NCI-H146 (cell line): ENCODE data around the gene SLC5A6.

Source experiments
- DNase-seq: peaks from one replicate; lab custom pipeline; 2025; lab: John Stamatoyannopoulos, UW

The SLC5A6 gene

DNA sequence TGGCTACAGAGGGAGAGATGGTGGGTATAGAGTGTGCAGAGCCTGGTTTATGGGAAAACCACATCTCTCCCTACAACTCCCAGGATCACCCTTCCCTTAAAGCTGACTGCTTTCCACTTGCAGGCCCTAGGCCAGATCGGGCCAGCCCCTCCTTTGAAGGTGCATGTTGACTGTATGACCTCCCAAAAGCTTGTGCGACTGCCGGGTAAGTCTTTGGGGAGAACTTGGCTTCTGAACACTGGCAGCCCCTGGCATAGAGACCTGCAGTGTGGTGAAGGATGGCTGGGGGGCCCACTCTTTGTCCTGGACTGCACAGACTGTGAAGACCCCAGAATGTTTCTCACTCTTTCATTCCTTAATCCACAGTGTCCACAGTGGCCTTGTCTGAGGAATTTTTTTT, 24.6 kb upstream of the SLC5A6 start:
- DNase-seq, result no peak

DNA sequence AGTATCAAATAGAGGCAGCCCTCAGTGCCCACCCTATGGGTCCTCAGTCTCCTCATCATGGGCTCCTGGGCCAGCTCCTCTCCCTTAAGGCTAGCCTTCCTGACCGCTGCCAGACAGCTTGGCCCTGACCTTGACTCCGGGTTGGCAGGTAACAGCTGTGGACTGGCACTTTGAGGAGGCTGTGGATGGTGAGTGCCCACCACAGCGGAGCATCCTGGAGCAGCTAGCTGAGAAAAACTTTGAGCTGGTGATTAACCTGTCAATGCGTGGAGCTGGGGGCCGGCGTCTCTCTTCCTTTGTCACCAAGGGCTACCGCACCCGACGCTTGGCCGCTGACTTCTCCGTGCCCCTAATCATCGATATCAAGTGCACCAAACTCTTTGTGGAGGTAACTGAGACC, 24.1 kb upstream of the SLC5A6 start:
- no peak for DNase-seq

DNA sequence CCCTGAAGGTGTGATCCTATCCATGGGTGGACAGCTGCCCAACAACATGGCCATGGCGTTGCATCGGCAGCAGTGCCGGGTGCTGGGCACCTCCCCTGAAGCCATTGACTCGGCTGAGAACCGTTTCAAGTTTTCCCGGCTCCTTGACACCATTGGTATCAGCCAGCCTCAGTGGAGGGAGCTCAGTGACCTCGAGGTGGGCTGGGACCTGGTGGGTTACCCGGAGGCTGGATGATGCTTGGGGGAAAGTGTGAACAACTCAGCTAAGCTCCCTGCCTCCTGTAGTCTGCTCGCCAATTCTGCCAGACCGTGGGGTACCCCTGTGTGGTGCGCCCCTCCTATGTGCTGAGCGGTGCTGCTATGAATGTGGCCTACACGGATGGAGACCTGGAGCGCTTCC, 21.3 kb upstream of the SLC5A6 start:
- no peak for DNase-seq

DNA sequence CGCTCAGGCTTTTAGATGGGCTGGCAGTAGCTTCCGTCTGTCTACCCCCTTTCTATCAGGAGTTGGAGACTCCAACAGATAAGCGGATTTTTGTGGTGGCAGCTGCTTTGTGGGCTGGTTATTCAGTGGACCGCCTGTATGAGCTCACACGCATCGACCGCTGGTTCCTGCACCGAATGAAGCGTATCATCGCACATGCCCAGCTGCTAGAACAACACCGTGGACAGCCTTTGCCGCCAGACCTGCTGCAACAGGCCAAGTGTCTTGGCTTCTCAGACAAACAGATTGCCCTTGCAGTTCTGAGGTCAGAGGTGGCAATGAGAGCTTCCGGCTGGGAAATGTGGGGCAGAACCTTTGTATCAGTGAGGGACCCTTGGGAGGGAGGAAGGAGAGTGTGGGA, 19.9 kb upstream of the SLC5A6 start:
- no peak for DNase-seq

DNA sequence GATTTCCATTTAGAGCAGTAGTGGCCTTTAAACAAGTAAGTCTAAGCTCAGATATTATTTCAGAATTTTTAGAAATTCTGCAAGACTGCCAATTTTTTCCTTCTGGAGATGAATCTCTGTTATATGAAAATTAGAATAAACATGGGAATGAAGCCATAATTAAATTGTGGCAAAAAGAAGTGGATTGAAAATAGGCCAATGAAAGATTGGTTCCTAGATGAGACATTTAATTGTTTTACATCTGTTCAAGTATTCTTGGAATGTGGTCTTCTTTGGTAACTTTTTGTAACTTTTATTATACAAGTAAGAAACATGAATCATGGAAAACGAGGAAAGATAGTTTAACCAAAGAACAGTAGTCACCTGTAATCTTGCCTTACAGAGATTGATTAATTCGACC, 15.4 kb upstream of the SLC5A6 start:
- DNase-seq, result no peak

DNA sequence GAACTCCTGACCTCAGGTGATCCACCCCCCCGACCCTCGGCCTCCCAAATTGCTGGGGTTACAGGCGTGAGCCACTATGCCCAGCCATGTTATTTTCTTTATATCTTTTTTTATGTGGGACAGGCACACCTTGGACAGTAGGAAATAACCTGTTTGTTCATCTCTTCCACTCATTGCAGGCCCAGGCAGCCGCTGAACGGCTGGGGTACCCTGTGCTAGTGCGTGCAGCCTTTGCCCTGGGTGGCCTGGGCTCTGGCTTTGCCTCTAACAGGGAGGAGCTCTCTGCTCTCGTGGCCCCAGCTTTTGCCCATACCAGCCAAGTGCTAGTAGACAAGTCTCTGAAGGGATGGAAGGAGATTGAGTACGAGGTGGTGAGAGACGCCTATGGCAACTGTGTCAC, 13.5 kb upstream of the SLC5A6 start:
- DNase-seq, result no peak

DNA sequence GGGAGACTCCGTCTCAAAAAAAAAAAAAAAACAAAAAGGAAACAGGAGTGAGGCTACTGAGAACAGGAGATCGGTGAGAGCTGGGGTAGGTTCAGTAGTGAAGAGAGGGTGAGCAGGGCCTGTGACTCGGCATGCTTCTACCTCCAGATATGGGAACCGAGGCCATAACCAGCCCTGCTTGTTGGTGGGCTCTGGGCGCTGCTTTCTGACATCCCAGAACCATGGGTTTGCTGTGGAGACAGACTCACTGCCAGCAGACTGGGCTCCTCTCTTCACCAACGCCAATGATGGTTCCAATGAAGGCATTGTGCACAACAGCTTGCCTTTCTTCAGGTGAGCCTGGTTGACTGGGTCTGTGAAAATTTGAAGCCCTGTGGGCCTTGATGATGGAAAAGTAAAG, 11.3 kb upstream of the SLC5A6 start:
- DNase-seq, result no peak

DNA sequence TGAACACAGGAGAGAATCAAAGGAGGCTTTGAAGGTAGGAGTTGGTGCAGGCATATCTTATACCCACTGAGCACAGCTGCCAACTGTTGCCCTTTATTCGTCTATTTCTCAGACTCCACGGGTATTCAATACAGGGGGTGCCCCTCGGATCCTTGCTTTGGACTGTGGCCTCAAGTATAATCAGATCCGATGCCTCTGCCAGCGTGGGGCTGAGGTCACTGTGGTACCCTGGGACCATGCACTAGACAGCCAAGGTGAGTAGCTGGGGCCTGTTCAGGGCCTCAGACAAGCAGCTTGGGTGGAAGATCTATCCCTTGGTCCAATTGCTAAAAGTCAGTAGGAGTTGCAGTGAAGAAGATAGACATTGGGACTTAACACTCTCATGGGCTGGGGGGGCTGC, 10.3 kb upstream of the SLC5A6 start:
- DNase-seq, result no peak

DNA sequence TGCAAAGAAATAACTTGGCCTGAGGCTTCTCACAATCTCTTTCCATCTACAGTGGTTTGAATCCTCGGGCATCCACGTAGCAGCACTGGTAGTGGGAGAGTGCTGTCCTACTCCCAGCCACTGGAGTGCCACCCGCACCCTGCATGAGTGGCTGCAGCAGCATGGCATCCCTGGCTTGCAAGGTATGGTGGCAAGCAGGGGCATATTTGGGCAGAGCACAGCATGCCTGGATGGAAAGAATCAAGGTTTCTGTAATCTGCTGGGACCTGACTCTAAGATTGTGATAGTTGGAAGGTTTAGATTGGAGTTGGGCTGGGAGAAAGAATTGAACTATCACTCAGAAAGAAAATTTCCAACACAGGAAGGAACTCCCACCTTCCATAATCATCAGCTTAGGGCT, 9.1 kb upstream of the SLC5A6 start:
- no peak for DNase-seq

DNA sequence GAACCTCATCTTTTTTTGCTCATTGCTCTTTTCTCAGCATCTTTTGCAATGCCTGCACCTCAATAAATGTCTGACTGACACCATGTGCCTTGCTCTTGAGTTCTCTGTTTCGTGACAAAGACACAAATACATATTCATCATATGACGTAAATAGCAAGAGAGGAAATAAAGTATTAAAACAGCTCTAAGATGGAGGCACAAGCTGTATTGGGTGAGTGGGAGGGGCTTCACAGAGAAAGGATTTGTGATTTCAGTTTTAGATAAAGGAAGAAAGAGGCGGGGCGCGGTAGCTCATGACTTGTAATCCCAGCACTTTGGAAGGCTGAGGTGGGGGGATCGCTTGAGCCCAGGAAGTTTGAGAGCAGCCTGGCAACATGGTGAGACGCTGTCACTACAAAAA, 8.0 kb upstream of the SLC5A6 start:
- DNase-seq, result no peak

DNA sequence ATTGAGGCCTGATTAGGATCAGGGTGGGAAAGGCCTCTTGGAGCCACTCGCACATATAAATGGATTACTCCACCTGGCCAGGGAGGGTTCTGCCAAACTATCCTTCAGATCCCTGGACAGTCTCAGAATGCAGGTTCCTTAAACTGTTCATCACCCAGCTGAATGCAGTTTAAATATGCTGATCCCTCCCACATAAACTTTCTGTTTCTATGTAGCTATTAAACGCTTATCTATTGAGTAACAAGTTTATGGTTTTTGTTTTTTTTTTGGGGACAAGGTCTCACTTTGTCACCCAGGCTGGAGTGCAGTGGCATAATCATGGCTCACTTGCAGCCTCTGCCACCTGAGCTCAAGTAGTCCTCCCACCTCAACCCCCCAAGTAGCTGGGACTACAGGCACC, 7.0 kb upstream of the SLC5A6 start:
- no peak for DNase-seq

DNA sequence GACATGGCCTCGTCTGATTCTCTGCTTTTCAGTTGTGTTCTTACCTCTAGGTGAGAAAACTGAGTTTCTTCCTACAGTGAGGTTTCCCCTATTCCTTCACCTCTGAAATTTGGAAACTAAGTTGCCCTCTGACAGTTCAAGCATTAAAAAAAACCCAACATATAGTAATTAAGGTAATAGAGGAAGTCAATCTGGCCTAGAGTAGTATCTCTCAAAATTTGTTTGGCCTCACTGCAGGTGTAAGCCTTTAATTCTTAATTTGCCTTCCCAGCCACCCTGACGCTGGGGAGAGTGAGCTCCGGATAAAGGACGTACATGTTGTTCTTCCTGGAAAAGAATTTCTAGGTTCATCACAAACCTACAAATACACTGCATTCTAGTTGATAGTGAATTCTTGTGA, 6.5 kb upstream of the SLC5A6 start:
- DNase-seq, result no peak

DNA sequence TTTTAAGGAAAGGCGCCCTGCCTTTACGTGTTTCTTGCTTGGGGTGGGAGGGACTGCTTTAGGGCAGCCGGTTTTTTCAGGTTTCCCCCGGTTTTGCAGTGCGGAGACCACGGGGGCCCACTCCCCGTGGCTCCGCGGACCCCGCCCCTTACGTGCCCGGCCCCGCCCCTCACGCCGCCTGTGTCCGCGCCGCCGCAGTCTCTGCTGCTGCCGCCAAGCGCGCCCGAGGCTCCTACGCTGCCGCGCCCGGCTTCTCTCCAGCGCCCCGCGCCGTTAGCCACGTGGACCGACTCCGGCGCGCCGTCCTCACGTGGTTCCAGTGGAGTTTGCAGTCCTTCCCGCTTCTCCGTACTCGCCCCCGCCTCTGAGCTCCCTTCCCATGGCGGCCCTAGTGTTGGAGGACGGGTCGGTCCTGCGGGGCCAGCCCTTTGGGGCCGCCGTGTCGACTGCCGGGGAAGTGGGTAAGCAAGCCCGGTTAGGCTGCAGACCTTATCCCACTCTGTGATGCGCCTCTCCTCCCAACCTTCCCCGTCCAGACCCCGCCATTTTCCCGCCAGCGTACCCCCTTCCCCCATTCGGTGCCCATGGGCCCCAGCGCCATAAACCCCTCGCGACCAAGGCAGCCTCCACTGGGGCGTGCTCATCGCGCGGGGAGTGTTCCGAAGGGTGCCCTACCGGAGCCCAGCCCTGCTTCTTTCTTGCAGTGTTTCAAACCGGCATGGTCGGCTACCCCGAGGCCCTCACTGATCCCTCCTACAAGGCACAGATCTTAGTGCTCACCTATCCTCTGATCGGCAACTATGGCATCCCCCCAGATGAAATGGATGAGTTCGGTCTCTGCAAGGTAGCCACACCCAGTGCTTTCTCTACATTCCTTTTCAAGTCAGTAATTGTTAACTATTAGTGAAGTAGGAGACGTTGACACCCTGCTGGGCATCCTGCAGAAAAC, 5.4 kb upstream of the SLC5A6 start, which contains the start of gene CAD:
Gene CAD, plus strand, starts transcription at position 197 of the 949 bp plus-strand sequence. Its CDS starts 183 bp downstream, at position 380.
- peak; percentile 90 for DNase-seq

DNA sequence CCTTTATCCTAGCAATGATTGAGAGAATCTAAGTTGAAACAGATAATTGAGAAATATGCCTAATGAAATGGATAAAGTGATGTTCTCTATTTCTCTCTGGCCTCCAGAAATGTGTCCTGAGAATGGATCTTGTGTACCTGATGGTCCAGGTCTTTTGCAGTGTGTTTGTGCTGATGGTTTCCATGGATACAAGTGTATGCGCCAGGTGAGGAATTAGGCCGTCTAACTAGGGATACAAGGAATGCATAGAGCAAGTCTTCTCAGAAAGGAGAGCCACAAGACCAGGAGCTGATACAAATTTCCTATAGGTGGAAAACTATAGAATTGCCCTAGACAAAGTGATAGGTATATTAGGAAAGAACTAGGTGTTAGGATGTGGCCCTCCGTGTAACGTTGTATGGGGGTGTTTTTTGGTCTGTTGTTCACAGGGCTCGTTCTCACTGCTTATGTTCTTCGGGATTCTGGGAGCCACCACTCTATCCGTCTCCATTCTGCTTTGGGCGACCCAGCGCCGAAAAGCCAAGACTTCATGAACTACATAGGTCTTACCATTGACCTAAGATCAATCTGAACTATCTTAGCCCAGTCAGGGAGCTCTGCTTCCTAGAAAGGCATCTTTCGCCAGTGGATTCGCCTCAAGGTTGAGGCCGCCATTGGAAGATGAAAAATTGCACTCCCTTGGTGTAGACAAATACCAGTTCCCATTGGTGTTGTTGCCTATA, 4.5 kb upstream of the SLC5A6 start:
- DNase-seq, result peak; percentile 25

DNA sequence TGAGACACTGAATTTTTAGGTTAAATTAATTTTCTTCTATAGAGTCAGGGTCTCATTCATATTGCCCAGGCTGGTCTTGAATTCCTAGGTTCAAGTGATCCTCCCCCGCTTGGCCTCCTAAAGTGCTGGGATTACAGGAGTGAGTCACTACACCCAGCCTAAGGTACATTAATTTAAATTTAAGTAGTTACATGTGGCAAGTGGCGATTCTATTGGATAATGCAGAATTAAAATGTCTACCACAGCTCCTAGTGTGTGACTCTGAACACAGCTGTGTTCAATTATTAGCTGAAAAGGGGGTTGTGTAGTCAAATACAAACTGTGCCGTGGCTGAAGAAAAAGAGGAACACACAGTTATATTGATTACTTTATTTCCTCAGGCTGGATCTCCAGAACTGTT, 2.9 kb upstream of the SLC5A6 start:
- DNase-seq, result no peak

DNA sequence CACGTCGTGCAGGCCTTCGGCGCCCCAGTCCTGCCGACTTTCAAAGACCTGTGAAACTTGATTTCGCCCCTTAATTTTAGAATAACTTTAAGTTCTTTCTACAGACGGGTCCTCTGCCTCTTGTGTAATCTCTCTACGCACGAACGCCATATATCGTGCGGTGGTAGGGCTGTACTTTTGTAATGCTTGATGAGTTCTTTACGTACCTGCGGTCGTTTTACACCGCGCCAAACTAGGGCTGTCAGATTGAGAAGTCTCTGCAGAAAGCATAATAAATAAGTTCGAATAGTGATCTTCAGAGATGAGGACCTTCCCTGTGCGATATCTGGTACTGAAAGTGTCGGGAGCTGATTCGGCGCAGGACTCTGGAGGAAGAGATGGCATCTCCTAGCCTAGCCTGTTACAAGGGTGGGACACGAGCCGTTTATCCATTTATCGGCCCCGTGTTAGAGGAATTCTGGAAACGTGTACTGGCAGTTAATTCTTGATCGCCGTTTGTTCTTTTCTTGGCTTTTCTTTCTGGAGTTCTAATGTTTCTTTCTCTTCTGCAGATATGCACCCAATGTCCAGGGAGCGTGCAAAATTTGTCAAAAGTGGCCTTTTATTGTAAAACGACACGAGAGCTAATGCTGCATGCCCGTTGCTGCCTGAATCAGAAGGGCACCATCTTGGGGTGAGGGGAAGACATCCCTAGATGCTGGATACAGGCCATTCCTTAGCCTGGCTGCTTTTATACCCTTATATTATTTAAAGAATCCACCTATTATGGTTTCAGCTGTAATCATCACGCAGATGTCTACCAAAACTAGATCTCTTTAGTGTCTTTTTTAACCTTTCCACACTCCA, 781 bp upstream of the SLC5A6 start:
- DNase-seq, result peak; percentile 37

DNA sequence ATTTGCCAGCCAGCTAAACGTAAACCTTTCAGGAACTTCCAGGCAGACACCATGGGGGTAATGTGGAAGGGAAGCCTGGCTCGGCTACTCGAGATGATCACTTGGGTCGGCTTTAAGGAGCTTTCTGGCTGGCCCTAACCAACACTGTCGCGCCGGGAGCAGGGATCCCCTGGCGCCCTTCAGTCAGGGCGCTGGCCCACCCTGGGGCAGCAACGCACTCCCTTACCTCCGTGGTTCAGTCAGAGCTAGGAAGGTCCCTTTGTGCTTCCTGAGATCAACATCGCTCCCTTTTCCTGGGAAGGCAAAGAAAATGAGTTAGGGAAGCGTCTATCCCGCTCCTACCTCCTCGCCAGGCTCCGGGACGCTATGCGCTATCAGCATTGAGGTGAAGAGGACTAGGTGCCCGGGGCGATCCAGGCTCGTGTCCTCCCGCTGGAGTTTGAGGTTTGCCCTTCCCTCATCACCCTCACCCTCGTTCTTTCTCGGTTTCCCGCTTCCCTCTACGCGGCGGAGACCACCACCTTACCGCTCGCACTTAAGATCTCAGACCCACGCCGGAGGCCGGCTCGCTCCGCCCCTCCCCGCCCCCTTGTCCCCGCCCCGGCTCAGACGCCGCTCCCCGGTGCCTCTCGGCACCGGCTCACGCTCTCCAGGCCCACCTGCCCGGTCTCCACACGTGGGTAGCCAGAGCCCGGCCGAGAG, 676 bp downstream of the SLC5A6 start:
- no peak for DNase-seq

DNA sequence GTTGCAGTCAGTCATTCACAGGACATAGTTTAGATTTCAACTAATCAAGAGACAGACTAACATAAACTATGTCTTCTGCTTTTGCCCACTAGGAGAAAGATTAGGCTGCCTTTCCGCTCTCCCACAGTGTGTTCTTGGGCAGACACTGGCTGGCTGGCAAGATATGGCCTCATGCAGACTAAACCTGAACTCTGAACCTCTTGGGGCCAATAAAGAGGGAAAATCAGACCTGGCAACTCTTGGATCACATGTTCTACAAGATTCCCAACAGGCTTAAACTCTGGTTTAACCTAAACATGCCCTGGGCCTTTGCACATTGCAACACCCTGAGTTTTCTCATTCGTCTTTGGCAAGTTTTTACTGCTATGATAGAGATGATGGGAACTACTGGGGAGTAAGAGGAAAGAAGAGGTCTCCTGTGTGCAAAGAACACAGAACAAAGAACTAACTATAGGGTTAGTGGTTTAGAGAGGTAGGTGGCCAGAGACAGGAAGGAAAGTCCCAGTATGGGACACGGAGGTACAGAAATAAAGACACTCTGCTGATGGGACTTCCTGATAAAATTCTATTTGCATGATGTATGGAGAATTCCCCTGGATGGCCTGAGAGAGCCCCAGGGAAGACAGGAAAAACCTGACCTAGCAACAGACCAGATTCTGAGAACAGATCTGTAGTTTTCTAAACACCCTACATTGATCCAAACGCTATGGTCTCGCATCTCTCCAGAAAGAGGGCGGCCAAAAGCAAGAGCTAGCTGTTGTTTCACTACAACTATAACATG, 2.3 kb downstream of the SLC5A6 start:
- no peak for DNase-seq

DNA sequence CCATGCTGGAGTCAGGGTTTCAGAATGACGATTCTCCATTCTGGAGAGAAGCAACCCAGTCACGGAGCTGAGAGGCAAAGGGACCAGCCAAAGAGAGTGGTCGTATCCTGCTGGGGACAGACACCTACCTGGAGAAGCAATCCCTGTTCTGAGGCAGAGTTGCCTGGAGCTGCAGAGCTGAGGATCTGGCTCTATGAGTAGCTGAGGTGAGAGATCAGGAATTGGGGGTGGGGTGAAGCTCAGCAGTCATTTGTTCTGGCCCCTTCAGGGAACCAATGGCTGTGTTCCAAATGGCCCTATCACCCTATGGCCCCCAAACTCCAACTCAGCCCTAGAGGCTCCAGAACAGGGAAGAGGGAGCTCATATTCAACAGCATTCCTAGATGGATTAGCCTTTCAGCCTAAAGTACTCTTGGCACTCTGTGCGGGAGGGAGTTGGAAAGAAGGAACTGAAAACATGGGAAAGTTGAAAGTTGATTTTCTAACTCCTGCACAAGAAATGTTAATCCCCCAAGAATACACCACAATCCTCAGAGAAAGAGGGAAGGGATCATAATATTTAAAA, 3.5 kb downstream of the SLC5A6 start:
- no peak for DNase-seq

DNA sequence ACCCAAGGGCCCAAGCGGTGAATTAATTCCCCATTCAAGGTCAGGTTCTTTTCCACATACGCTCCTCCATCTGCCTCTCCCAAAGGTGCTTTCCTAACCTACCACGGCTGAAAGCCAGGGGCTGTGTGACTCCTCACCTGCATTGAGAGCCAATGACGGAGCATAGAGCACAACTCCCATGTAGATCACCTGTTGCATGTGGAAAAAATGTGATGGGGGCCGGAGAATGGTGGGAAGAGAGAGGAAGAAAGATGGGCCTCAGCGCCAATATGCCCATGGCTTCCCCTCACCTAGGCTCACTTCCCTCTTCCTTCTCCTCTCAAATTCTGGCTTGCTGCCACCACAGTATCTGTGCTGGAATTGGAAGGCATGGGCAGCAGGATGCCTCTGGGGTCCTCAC, 5.7 kb downstream of the SLC5A6 start:
- no peak for DNase-seq

DNA sequence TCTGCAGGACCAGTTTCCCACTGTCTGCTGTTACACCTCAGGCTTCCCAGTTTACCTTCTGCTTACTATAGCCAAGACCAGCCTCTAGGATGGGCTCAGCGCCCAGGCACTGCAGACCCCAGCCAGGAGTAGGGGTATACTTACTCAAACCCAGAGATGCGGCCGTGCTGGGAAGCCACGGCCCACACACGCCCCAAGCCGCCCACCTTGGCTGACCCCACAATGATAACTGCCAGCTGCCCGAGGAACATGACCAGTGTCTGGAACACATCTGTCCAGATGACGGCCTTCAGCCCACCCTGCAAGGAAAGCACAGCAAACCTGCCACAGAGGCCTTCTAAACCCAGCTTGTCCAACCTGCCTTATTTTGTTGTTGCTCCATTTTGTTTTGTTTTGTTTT, 6.9 kb downstream of the SLC5A6 start:
- DNase-seq, result no peak
